K562 (cell line): ENCODE measurements around the gene PIGH. TPM values are rescaled to one million over a fixed set of nuclear protein-coding genes. Genes with fewer than 3 reads are reported as not detected.

Experiments used
- CHAMP1 ChIP-seq: fragments of 450-650 bp; IDR thresholded peaks from 2 replicates; pipeline ENCODE4 v1.6.1; 2016; ENCODE audit warnings: mild to moderate bottlenecking
- CREB3 ChIP-seq: fragments of 450-650 bp; conservative IDR thresholded peaks from 2 replicates; pipeline ENCODE4 v1.6.1; 2016; ENCODE audit warnings: missing genetic modification characterization, low read depth, mild to moderate bottlenecking, missing compliant biosample characterization, moderate library complexity
- FOS ChIP-seq: IDR thresholded peaks from 3 replicates; pipeline ENCODE4 v1.6.1; 2011; ENCODE audit not compliant: insufficient read length; ENCODE audit errors: extremely low read depth
- TGIF2 ChIP-seq: sonication (generic); formaldehyde crosslinking; IDR thresholded peaks from 2 replicates; pipeline ENCODE4 v1.8.1; 2022; ENCODE audit warnings: mild to moderate bottlenecking, missing genetic modification reagents, moderate library complexity
- ZBED1 ChIP-seq: IDR thresholded peaks from 2 replicates; pipeline ENCODE4 v1.6.1; 2014
- ZNF140 ChIP-seq: fragments of 250-450 bp; sonication (Bioruptor Pico); IDR thresholded peaks from 2 replicates; pipeline ENCODE4 v1.8.0; 2021; ENCODE audit warnings: moderate library complexity, mild to moderate bottlenecking, inconsistent platforms
- ZNF318 ChIP-seq, 2 experiments: fragments of 450-650 bp; IDR thresholded peaks; 2 replicates each; pipeline ENCODE4 v1.6.1; 2016; ENCODE audit warnings: mild to moderate bottlenecking in 2 of 2, borderline replicate concordance in 1 of 2, low read depth in 1 of 2, moderate library complexity in 1 of 2
- ZNF696 ChIP-seq: fragments of 250-450 bp; sonication (Bioruptor Pico); conservative IDR thresholded peaks from 2 replicates; pipeline ENCODE4 v1.4.0; 2020; ENCODE audit warnings: mild to moderate bottlenecking, moderate library complexity
- polyA plus RNA-seq, 8 experiments: library from polyadenylated mRNA; depleted of rRNA in 4 of 8; stranded (reverse) in 5 of 8; unstranded in 3 of 8; fragments of >200 nt; fragmentation: Nextera tagmentation in 2 of 8; fragmentation: Illumina TruSeq in 1 of 8; extraction: Ambion mirVana in 2 of 8; extraction: Trizol in 1 of 8; gene quantifications; 2 replicates each; pipeline versions ENCODE4 v1.2.1 to v1.2.3, GENCODE V29; 2011 to 2014; ENCODE audit warnings: inconsistent platforms in 1 of 8, missing spikeins in 1 of 8
- total RNA-seq, 7 experiments: library from RNA; depleted of rRNA in 6 of 7; stranded (reverse); fragments of >200 nt in 6 of 7; fragmentation: Illumina TruSeq in 2 of 7; extraction: Trizol in 2 of 7; gene quantifications; 2 replicates each; pipeline versions ENCODE4 v1.2.1 to v1.2.3, GENCODE V29; 2011 to 2021; ENCODE audit warnings: low replicate concordance in 1 of 7
- TF ChIP-seq, protein P1 (sequence below): sonication (generic); formaldehyde crosslinking; IDR thresholded peaks from 2 replicates; pipeline ENCODE4 v1.4.0; 2020; ENCODE audit warnings: mild to moderate bottlenecking, missing genetic modification reagents
- TF ChIP-seq, protein P2 (sequence below): IDR thresholded peaks from 2 replicates; pipeline ENCODE4 v1.6.1; 2011; ENCODE audit not compliant: insufficient read length; ENCODE audit errors: extremely low read depth

Gene PIGH
- total and polyA plus RNA-seq, 9 of the 15 experiments (the other 6 are each of a cell fraction or from before 2014, with no cell fraction given), result 21.1 to 53.4 (median 24.7) TPM

- no peak for TF ChIP-seq ZNF318 (IDR thresholded peaks at IDR 0.05; ENCODE audit: borderline replicate concordance in 1 of 2, low read depth in 1 of 2)
- TF ChIP-seq ZNF696 (CRISPR knock-in tag), result no peak
- TF ChIP-seq, protein P1, sequence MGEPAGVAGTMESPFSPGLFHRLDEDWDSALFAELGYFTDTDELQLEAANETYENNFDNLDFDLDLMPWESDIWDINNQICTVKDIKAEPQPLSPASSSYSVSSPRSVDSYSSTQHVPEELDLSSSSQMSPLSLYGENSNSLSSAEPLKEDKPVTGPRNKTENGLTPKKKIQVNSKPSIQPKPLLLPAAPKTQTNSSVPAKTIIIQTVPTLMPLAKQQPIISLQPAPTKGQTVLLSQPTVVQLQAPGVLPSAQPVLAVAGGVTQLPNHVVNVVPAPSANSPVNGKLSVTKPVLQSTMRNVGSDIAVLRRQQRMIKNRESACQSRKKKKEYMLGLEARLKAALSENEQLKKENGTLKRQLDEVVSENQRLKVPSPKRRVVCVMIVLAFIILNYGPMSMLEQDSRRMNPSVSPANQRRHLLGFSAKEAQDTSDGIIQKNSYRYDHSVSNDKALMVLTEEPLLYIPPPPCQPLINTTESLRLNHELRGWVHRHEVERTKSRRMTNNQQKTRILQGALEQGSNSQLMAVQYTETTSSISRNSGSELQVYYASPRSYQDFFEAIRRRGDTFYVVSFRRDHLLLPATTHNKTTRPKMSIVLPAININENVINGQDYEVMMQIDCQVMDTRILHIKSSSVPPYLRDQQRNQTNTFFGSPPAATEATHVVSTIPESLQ (CRISPR knock-in tag), result no peak
- no peak for TF ChIP-seq FOS
- no peak for TF ChIP-seq TGIF2 (CRISPR knock-in tag)
- TF ChIP-seq ZBED1, result no peak
- TF ChIP-seq ZNF140 (CRISPR knock-in tag), result no peak
- TF ChIP-seq CHAMP1, result no peak
- TF ChIP-seq, protein P2, sequence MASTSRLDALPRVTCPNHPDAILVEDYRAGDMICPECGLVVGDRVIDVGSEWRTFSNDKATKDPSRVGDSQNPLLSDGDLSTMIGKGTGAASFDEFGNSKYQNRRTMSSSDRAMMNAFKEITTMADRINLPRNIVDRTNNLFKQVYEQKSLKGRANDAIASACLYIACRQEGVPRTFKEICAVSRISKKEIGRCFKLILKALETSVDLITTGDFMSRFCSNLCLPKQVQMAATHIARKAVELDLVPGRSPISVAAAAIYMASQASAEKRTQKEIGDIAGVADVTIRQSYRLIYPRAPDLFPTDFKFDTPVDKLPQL, result no peak
- 0 out of 2 replicates have a peak, but pooled peaks have one; percentile 25 for TF ChIP-seq CREB3 (tag)
These were observed 58.4 kb downstream of the PIGH start (continued) for GRCh38 chr14:67541448-67542387.
